Measurements from ENCODE around the gene CYP4A11. TPM values are rescaled to one million over a fixed set of nuclear protein-coding genes. Genes with fewer than 3 reads are reported as not detected.
"Not testable (repeated sequence)": the region's sequence is repeated elsewhere in the genome, so short reads cannot be mapped to it uniquely, and the experiment has no call there.

Gene CYP4A11
- total RNA-seq, 1 experiment from 2014 or later: not detected

DNA sequence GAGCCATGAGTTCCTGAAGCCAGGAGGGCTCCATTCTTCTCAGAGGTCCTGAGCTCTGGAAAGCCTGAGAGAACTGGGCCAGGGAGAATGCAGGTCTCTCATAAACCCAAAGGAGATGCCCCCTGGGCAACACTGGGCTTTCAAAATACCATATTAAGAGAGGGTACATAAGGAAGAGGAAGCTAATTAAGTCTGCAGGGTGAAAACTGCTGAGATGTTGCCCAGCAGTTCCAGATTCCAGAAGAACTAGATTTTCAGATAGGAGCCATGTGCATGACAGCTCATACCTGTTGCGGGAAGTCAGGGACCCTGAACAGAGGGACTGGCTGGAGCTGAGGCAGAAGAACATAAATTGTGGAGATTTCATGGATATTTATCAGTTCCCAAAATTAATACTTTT, 40.9 kb downstream of the CYP4A11 start:
- H3K9me3 Mint-ChIP-seq: peaks cover 26 to 28% of the 10 kb centered on the region in 2 experiments

DNA sequence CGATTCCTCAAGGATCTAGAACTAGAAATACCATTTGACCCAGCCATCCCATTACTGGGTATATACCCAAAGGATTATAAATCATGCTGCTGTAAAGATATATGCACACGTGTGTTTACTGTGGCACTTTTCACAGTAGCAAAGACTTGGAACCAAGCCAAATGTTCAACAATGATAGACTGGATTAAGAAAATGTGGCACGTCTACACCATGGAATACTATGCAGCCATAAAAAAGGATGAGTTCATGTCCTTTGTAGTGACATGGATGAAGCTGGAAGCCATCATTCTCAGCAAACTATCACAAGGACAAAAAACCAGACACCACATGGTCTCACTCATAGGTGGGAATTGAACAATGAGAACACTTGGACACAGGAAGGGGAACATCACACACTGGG, 59.6 kb downstream of the CYP4A11 start:
- not testable (repeated sequence) for H3K79me1 ChIP-seq (ENCODE audit: insufficient read depth, low read depth, low read length, poor library complexity, severe bottlenecking); H3K9ac ChIP-seq (ENCODE audit: extremely low read depth, insufficient read length, low read length); H3K27me3 Mint-ChIP-seq (ENCODE audit: low read depth); H4K91ac ChIP-seq (ENCODE audit: insufficient read length, low read depth, low read length); H3K36me3 Mint-ChIP-seq (ENCODE audit: insufficient read depth in 1 of 3, low read depth in 3 of 3); H2BK12ac ChIP-seq (ENCODE audit: insufficient read length, low read depth, low read length); H2BK120ac ChIP-seq (ENCODE audit: low read depth, low read length, poor library complexity, severe bottlenecking); H3K4me1 ChIP-seq (ENCODE audit: insufficient read depth, low read length); H3K23ac ChIP-seq (ENCODE audit: insufficient read length, low read depth, low read length); H3K27ac Mint-ChIP-seq; H2BK15ac ChIP-seq (ENCODE audit: low read depth, low read length); H3K79me2 ChIP-seq (ENCODE audit: insufficient read depth, low read length); H3K14ac ChIP-seq (ENCODE audit: insufficient read depth, low read length); H3K9me3 ChIP-seq (ENCODE audit: control insufficient read depth, low read depth, low read length); H4K8ac ChIP-seq (replicated peaks; ENCODE audit: insufficient read length, low read depth, low read length); H3K23me2 ChIP-seq (ENCODE audit: insufficient read length, low read depth, low read length, poor library complexity, severe bottlenecking); H3K27me3 ChIP-seq (ENCODE audit: insufficient read depth, low read length); H3K4me2 ChIP-seq (ENCODE audit: insufficient read depth, insufficient read length, low read length); H3K27ac ChIP-seq (ENCODE audit: insufficient read length, low read depth, low read length); H2BK20ac ChIP-seq (ENCODE audit: low read depth, low read length, poor library complexity, severe bottlenecking); H3K18ac ChIP-seq (ENCODE audit: insufficient read length, low read depth, low read length); DNase-seq; H3K4ac ChIP-seq (ENCODE audit: low read depth, low read length); H3K9me3 Mint-ChIP-seq; H2AFZ ChIP-seq (ENCODE audit: low read length); H3K4me3 Mint-ChIP-seq; H3K56ac ChIP-seq (ENCODE audit: insufficient read length, low read depth, low read length); H2AK5ac ChIP-seq (ENCODE audit: insufficient read length, low read length); H4K20me1 ChIP-seq (ENCODE audit: control insufficient read depth, insufficient read depth, insufficient read length); H4K5ac ChIP-seq (ENCODE audit: insufficient read length, low read depth, low read length); H3K4me1 Mint-ChIP-seq; H3T11ph ChIP-seq (ENCODE audit: low read length); H2BK5ac ChIP-seq (ENCODE audit: insufficient read length, low read length)
- WGBS (ENCODE audit: extremely low coverage, insufficient read length, low lambda C conversion rate): no CpG with 5 or more reads among the region's 3 CpGs

More for the DNA sequence above, 40.9 kb downstream of the CYP4A11 start:
- Histone ChIP-seq H3T11ph (ENCODE audit: low read length) (no peak overlapping the region), H3K9me3 (ENCODE audit: control insufficient read depth, low read depth, low read length) (no peaks in the 10 kb centered on the region), H4K5ac (ENCODE audit: insufficient read length, low read depth, low read length) (no peak overlapping the region), H3K23me2 (ENCODE audit: insufficient read length, low read depth, low read length, poor library complexity, severe bottlenecking) (no peaks in the 10 kb centered on the region), H3K27ac (ENCODE audit: insufficient read length, low read depth, low read length) (no peak overlapping the region), H2AK5ac (ENCODE audit: insufficient read length, low read length) (no peak overlapping the region), H4K8ac (replicated peaks; ENCODE audit: insufficient read length, low read depth, low read length) (no peak overlapping the region), H3K4me1 (ENCODE audit: insufficient read depth, low read length) (no peaks in the 10 kb centered on the region), H2BK20ac (ENCODE audit: low read depth, low read length, poor library complexity, severe bottlenecking) (no peak overlapping the region), H2BK5ac (ENCODE audit: insufficient read length, low read length) (no peak overlapping the region), H3K4me2 (ENCODE audit: insufficient read depth, insufficient read length, low read length) (no peak overlapping the region), H4K91ac (ENCODE audit: insufficient read length, low read depth, low read length) (no peak overlapping the region), H3K27me3 (ENCODE audit: insufficient read depth, low read length) (no peaks in the 10 kb centered on the region), H3K9ac (ENCODE audit: extremely low read depth, insufficient read length, low read length) (no peak overlapping the region), H3K79me2 (ENCODE audit: insufficient read depth, low read length) (no peaks in the 10 kb centered on the region), H3K23ac (ENCODE audit: insufficient read length, low read depth, low read length) (no peak overlapping the region), H2BK15ac (ENCODE audit: low read depth, low read length) (no peak overlapping the region), H2BK12ac (ENCODE audit: insufficient read length, low read depth, low read length) (no peak overlapping the region), H3K4ac (ENCODE audit: low read depth, low read length) (no peak overlapping the region), H3K56ac (ENCODE audit: insufficient read length, low read depth, low read length) (no peak overlapping the region), H3K18ac (ENCODE audit: insufficient read length, low read depth, low read length) (no peak overlapping the region), H2AFZ (ENCODE audit: low read length) (no peak overlapping the region), H3K79me1 (ENCODE audit: insufficient read depth, low read depth, low read length, poor library complexity, severe bottlenecking) (no peaks in the 10 kb centered on the region), H3K14ac (ENCODE audit: insufficient read depth, low read length) (no peak overlapping the region), H4K20me1 (ENCODE audit: control insufficient read depth, insufficient read depth, insufficient read length) (no peaks in the 10 kb centered on the region), H2BK120ac (ENCODE audit: low read depth, low read length, poor library complexity, severe bottlenecking) (no peak overlapping the region)
- WGBS (ENCODE audit: extremely low coverage, insufficient read length, low lambda C conversion rate): no CpG with 5 or more reads among the region's 1 CpG
- DNase-seq: no peak
- Mint-ChIP-seq H3K27ac (no peak overlapping the region), H3K27me3 (ENCODE audit: low read depth) (peaks cover 9% of the 10 kb centered on the region), H3K36me3 (ENCODE audit: insufficient read depth in 1 of 3, low read depth in 3 of 3) (peaks cover 11 to 17% (median 14%) of the 10 kb centered on the region in 3 experiments), H3K4me1 (no peaks in the 10 kb centered on the region), H3K4me3 (no peak overlapping the region)
- TF ChIP-seq, protein P1, sequence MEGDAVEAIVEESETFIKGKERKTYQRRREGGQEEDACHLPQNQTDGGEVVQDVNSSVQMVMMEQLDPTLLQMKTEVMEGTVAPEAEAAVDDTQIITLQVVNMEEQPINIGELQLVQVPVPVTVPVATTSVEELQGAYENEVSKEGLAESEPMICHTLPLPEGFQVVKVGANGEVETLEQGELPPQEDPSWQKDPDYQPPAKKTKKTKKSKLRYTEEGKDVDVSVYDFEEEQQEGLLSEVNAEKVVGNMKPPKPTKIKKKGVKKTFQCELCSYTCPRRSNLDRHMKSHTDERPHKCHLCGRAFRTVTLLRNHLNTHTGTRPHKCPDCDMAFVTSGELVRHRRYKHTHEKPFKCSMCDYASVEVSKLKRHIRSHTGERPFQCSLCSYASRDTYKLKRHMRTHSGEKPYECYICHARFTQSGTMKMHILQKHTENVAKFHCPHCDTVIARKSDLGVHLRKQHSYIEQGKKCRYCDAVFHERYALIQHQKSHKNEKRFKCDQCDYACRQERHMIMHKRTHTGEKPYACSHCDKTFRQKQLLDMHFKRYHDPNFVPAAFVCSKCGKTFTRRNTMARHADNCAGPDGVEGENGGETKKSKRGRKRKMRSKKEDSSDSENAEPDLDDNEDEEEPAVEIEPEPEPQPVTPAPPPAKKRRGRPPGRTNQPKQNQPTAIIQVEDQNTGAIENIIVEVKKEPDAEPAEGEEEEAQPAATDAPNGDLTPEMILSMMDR (conservative IDR thresholded peaks at IDR 0.05): no peak
